Esophagus muscularis mucosa (tissue), 4 donors: ENCODE measurements around the gene GNAZ. TPM values are rescaled to one million over a fixed set of nuclear protein-coding genes. Genes with fewer than 3 reads are reported as not detected.

Source experiments
- DNase-seq: peaks from one replicate; pipeline ENCODE4 v3.0.0-alpha.2; 2017; ENCODE audit errors: extremely low spot score
- H3K27ac ChIP-seq, 4 donors: fragments of 200-600 bp; sonication (generic); replicated peaks in 1 of 4; 1 replicate in 3 of 4; 2 replicates in 1 of 4; pipeline ENCODE4 v1.5.1; 2016 to 2019; ENCODE audit warnings: mild to moderate bottlenecking in 1 of 4
- H3K27me3 ChIP-seq, 4 donors: fragments of 200-600 bp; sonication (generic); one replicate each; pipeline versions ENCODE4 v1.5.1 to v1.6.0; 2016 to 2019
- H3K36me3 ChIP-seq, 4 donors: fragments of 200-600 bp; sonication (generic); one replicate each; pipeline ENCODE4 v1.5.1; 2016 to 2019
- H3K4me1 ChIP-seq, 4 donors: fragments of 200-600 bp; sonication (generic); one replicate each; pipeline ENCODE4 v1.5.1; 2016 to 2019
- H3K4me3 ChIP-seq, 4 donors: fragments of 200-600 bp; sonication (generic); 1 replicate in 2 of 4; 2 replicates in 2 of 4; pipeline ENCODE4 v1.5.1; 2016 to 2019; ENCODE audit warnings: mild to moderate bottlenecking in 4 of 4, moderate library complexity in 1 of 4
- H3K9me3 ChIP-seq, 4 donors: fragments of 200-600 bp; sonication (generic); 1 replicate in 3 of 4; 2 replicates in 1 of 4; pipeline ENCODE4 v1.5.1; 2016 to 2019
- EP300 ChIP-seq: sonication (generic); formaldehyde crosslinking; IDR thresholded peaks from one replicate; pipeline ENCODE4 v1.6.1; 2017; ENCODE audit warnings: antibody characterized with exemption
- POLR2A ChIP-seq: fragments of 450-650 bp; IDR thresholded peaks from one replicate; pipeline ENCODE4 v1.6.1; 2017; ENCODE audit warnings: antibody characterized with exemption, moderate library complexity, mild to moderate bottlenecking, low read depth
- POLR2AphosphoS5 ChIP-seq, 2 donors: sonication (generic); formaldehyde crosslinking; IDR thresholded peaks; one replicate each; pipeline ENCODE4 v1.6.1; 2017; ENCODE audit warnings: antibody characterized with exemption in 2 of 2
- WGBS: methylation state at CpG from one replicate; pipeline ENCODE4 v1.1.5; 2018; 5-methylcytosine and 5-hydroxymethylcytosine counted together
- intact Hi-C: fragments of 100-400 bp; cut with DNase I; formaldehyde crosslinking; loops from one replicate; pipeline ENCODE4 v1.15.1; 2023
- total RNA-seq, 4 donors: library from RNA; depleted of rRNA; stranded (reverse); fragments of >200 nt; gene quantifications; one replicate each; pipeline versions ENCODE4 v1.1.0 to v1.2.1, GENCODE V29; 2016
- TF ChIP-seq, protein P1 (sequence below), 3 experiments: fragments of 200-600 bp in 2 of 3; fragments of 450-650 bp in 1 of 3; sonication (generic) in 2 of 3; IDR thresholded peaks; one replicate each; pipeline ENCODE4 v1.5.1; 2017 to 2019; ENCODE audit warnings: antibody characterized with exemption in 3 of 3, mild to moderate bottlenecking in 2 of 3, moderate library complexity in 1 of 3

GNAZ gene
- total RNA-seq, 4 donors from 2014 or later, result 51.7 to 79.5 (median 64.6) TPM

DNA sequence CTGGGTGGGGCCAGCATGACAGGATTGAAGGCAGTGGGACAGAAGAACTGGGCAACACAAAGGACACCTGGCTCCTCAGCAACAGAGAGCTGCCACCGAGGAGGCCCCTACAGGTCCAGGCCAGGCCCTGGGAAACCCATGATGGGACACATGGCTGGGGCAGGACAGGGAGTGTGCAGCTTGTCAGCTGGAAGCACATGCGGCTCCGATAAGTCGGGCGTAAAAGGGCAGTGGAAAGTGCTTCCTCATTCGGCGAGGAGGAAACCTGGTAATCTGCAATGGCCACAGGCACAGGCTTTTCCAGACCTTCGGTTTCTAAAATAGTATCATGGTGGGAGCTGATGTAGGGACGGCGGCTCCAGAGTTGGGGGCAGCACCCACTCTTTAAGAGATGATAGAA is 16.5 kb downstream of the GNAZ start:
- no peak overlapping the region for H3K4me3 ChIP-seq
- H3K36me3 ChIP-seq, result no peaks in the 10 kb centered on the region
- no peaks in the 10 kb centered on the region for H3K9me3 ChIP-seq
- intact Hi-C loops, result no loop called here
- peaks cover 0 to 17% (median 9%) of the 10 kb centered on the region in 4 donors for H3K4me1 ChIP-seq
- TF ChIP-seq EP300, result no peak
- TF ChIP-seq, protein P1, sequence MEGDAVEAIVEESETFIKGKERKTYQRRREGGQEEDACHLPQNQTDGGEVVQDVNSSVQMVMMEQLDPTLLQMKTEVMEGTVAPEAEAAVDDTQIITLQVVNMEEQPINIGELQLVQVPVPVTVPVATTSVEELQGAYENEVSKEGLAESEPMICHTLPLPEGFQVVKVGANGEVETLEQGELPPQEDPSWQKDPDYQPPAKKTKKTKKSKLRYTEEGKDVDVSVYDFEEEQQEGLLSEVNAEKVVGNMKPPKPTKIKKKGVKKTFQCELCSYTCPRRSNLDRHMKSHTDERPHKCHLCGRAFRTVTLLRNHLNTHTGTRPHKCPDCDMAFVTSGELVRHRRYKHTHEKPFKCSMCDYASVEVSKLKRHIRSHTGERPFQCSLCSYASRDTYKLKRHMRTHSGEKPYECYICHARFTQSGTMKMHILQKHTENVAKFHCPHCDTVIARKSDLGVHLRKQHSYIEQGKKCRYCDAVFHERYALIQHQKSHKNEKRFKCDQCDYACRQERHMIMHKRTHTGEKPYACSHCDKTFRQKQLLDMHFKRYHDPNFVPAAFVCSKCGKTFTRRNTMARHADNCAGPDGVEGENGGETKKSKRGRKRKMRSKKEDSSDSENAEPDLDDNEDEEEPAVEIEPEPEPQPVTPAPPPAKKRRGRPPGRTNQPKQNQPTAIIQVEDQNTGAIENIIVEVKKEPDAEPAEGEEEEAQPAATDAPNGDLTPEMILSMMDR (IDR thresholded peaks at IDR 0.05), result no peak
- no peak for TF ChIP-seq POLR2A
- no peak for TF ChIP-seq POLR2AphosphoS5 (IDR thresholded peaks at IDR 0.05)
- 81% methylated on average over 10 of the region's 10 CpGs for WGBS
- H3K27me3 ChIP-seq, result no peaks in the 10 kb centered on the region
- no peak for DNase-seq
- H3K27ac ChIP-seq, result no peak overlapping the region

DNA sequence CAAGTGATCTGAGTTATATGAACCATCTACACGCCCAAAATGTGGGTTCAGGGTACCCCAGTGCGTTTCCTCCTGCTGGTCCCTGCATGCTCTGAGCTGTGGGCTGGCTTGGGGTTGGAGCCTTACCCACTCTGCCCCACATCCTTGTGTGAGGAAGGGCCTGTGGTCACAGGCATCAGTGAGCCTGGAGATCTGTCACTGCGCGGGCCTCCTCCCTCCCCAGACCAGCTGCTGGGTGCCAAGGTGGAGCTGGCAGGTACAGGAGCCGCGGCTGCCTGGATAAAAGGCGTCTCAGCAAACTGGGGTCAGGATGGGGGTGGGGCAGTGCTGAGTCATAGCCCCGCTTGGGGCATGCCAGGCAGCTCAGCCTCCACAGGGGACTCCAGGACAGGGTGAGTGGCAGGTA is 17.9 kb downstream of the GNAZ start:
- H3K27me3 ChIP-seq, result no peaks in the 10 kb centered on the region
- 94% methylated on average over 2 of the region's 8 CpGs for WGBS
- DNase-seq, result no peak
- no peak for TF ChIP-seq POLR2AphosphoS5 (IDR thresholded peaks at IDR 0.05)
- TF ChIP-seq EP300, result no peak
- no peak overlapping the region for H3K27ac ChIP-seq
- H3K4me3 ChIP-seq, result no peak overlapping the region
- no peaks in the 10 kb centered on the region for H3K36me3 ChIP-seq
- no peaks in the 10 kb centered on the region for H3K9me3 ChIP-seq
- intact Hi-C loops, result no loop called here
- H3K4me1 ChIP-seq, result peaks cover 0 to 17% (median 14%) of the 10 kb centered on the region in 4 donors

DNA sequence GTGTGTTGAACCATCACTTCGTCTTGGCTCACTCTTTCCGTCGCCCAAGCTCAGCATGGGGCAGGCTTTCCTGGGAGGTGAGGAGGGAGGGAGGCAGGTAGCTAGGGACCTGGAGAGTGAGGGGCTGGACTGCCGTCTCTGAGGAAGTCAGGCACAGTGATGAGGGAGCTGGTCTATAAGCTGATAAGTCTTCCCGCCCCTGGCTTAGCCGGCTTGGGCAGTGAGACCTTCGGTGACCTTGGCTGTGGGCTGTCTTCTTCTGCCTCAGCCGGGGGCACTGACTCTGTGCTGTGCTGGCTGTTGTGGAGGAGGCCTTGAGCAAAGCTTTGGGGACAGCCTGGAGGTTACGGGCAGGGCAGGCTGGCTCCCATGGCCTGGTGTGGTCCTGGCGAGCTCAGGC is 18.7 kb downstream of the GNAZ start:
- no peaks in the 10 kb centered on the region for H3K27me3 ChIP-seq

DNA sequence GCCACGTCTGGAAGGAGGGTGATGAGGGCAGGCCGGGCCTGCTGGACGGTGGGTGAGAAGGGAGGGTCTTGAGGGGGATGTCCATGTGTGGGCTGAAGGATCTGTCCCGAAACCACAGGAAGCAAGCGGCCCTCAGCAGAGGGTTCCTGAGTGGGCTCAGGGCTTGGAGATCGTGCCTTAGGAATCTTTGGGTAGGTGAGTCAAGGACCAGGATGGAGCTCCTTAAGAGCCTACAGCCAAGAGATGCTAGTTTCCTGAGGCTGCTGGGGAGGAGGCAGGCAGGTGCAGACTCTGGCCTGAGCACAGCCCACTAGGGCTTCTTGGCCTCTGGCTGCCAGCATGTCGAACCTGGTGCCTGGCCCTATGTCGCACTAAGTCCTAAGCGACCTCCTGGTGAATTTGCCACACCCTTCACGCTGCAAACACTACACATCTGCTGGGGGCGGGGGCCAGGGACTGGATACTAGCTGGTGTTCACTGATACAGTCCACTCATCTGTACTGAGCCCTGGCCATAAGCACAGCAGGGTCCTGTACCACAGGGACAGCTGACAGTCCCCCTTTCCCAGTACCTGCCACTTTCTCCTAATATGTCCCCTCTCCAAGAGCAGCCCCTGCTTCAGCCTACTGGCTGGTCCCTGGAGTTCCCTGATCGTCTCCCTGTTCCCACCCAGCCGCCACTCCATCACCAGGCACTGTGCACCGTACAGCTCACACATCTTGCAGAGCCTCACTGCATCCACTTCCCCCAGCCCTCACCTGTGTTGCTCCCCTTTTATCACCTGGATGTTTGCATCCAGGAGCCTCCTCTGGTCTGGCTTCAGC is 19.5 kb downstream of the GNAZ start:
- Histone ChIP-seq H3K4me3 (no peak overlapping the region), H3K4me1 (peaks cover 0 to 17% (median 15%) of the 10 kb centered on the region in 4 donors), H3K27me3 (no peaks in the 10 kb centered on the region), H3K9me3 (no peaks in the 10 kb centered on the region), H3K36me3 (no peaks in the 10 kb centered on the region), H3K27ac (no peak overlapping the region)
- 81% methylated on average over 13 of the region's 14 CpGs for WGBS
- no peak for DNase-seq
- TF ChIP-seq, protein P1 (IDR thresholded peaks at IDR 0.05), result no peak
- TF ChIP-seq POLR2AphosphoS5 (IDR thresholded peaks at IDR 0.05) (no peak), EP300 (no peak), POLR2A (no peak)
- intact Hi-C loops, result no loop called here

More for the DNA sequence above, 18.7 kb downstream of the GNAZ start:
- intact Hi-C loops, result no loop called here
- H3K4me3 ChIP-seq, result no peak overlapping the region
- H3K4me1 ChIP-seq, result peaks cover 0 to 17% (median 15%) of the 10 kb centered on the region in 4 donors
- 96% methylated on average over 10 of the region's 10 CpGs for WGBS
- no peak for DNase-seq
- no peak overlapping the region for H3K27ac ChIP-seq
- TF ChIP-seq POLR2A, result no peak
- TF ChIP-seq, protein P1 (IDR thresholded peaks at IDR 0.05), result no peak
- no peak for TF ChIP-seq EP300
- TF ChIP-seq POLR2AphosphoS5 (IDR thresholded peaks at IDR 0.05), result no peak
- no peaks in the 10 kb centered on the region for H3K36me3 ChIP-seq
- no peaks in the 10 kb centered on the region for H3K9me3 ChIP-seq

DNA sequence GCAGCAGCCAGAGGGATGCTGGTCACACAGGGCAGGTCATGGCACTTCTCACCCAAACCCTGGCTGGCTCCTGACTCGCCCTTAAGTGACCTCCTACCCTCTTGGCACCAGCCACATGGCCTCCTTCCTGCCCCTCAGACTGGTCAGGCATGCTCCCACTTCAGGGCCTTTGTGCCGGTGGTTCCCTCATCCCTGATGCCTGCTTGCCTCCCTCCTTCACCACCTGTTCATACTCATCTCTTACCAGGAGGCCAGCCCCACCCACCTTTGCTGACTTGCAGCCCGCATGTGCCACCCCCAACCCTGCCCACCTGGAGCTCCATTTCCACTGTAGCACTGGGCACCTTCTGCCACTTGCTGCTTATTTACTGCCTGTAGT is 20.1 kb downstream of the GNAZ start:
- TF ChIP-seq POLR2AphosphoS5 (IDR thresholded peaks at IDR 0.05) (no peak), POLR2A (no peak), EP300 (no peak)
- TF ChIP-seq, protein P1 (IDR thresholded peaks at IDR 0.05), result no peak

More for the DNA sequence above, 20.1 kb downstream of the GNAZ start:
- H3K4me1 ChIP-seq, result peaks cover 0 to 17% (median 15%) of the 10 kb centered on the region in 4 donors
- no peaks in the 10 kb centered on the region for H3K27me3 ChIP-seq
- no peak for DNase-seq
- 85% methylated on average over 2 of the region's 3 CpGs for WGBS
- no peak overlapping the region for H3K27ac ChIP-seq
- no peak overlapping the region for H3K4me3 ChIP-seq
- H3K9me3 ChIP-seq, result no peaks in the 10 kb centered on the region
- intact Hi-C loops, result no loop called here
- H3K36me3 ChIP-seq, result peaks cover 0 to 4% (median 2%) of the 10 kb centered on the region in 4 donors
